ENCODE measurements around the gene FREM2.

DNA sequence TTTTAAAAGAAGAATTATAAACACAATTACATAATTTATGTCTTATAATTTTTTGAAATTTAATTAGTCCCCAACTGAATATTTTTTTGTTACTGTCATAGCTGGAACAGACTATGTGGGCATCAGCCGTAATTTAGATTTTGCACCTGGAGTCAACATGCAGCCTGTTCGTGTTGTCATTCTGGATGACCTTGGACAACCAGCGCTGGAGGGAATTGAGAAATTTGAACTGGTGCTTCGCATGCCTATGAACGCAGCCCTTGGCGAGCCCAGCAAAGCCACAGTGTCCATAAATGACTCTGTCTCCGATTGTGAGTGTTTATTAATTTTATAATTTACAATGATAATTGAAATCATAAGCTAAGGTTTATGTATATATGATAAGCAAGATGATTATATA is 161.5 kb downstream of the FREM2 start:
- TF ChIP-seq, protein P1, sequence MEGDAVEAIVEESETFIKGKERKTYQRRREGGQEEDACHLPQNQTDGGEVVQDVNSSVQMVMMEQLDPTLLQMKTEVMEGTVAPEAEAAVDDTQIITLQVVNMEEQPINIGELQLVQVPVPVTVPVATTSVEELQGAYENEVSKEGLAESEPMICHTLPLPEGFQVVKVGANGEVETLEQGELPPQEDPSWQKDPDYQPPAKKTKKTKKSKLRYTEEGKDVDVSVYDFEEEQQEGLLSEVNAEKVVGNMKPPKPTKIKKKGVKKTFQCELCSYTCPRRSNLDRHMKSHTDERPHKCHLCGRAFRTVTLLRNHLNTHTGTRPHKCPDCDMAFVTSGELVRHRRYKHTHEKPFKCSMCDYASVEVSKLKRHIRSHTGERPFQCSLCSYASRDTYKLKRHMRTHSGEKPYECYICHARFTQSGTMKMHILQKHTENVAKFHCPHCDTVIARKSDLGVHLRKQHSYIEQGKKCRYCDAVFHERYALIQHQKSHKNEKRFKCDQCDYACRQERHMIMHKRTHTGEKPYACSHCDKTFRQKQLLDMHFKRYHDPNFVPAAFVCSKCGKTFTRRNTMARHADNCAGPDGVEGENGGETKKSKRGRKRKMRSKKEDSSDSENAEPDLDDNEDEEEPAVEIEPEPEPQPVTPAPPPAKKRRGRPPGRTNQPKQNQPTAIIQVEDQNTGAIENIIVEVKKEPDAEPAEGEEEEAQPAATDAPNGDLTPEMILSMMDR (conservative IDR thresholded peaks at IDR 0.05; ENCODE audit: low read depth, low read length): no peak
- no peak for TF ChIP-seq EZH2phosphoT487 (IDR thresholded peaks at IDR 0.05; ENCODE audit: borderline replicate concordance, low read length)

Measured in PC-3 (cell line).